M059J (cell line): ENCODE results near the gene SAGE1. TPM values are rescaled to one million over a fixed set of nuclear protein-coding genes. Genes with fewer than 3 reads are reported as not detected.

ENCODE experiments used
- total RNA-seq: library from RNA; depleted of rRNA; stranded (reverse); fragments of >200 nt; shearing (Covaris generic); gene quantifications from 2 replicates; pipeline ENCODE4 v1.2.3, GENCODE V29; 2014; rRNA removed

Gene SAGE1
- total RNA-seq, 1 experiment from 2014 or later, result not detected

Other genes with a start within 250 kb of the SAGE1 start
- not detected in 2 replicates for gene CT45A1, start 180.1 kb upstream of the SAGE1 start, total RNA-seq
- gene CT45A3, start 125.5 kb upstream of the SAGE1 start, total RNA-seq, result 0.37 TPM in 1 of 2 replicates, not detected in the other
- gene CT45A5, start 108.2 kb upstream of the SAGE1 start, total RNA-seq, result not detected in 2 replicates
- gene CT45A6, start 90.9 kb upstream of the SAGE1 start, total RNA-seq, result not detected in 2 replicates
- gene CT45A2, start 73.7 kb upstream of the SAGE1 start, total RNA-seq, result not detected in 2 replicates
- gene CT45A7, start 56.4 kb upstream of the SAGE1 start, total RNA-seq, result not detected in 2 replicates
- gene CT45A8, start 39.2 kb upstream of the SAGE1 start, total RNA-seq, result not detected in 2 replicates
- gene CT45A9, start 21.9 kb upstream of the SAGE1 start, total RNA-seq, result not detected in 2 replicates
- not detected in 2 replicates for gene CT45A10, start 272 bp upstream of the SAGE1 start, total RNA-seq
- gene MMGT1, start 80.3 kb downstream of the SAGE1 start, total RNA-seq, result 43.4 and 62.9 TPM in 2 replicates
- gene SLC9A6, start 91.7 kb downstream of the SAGE1 start, total RNA-seq, result 39.8 and 48.9 TPM in 2 replicates